IPS-NIHi7 (cell line): ENCODE results near the gene RNASE4.
"Not testable (repeated sequence)": the region's sequence is repeated elsewhere in the genome, so short reads cannot be mapped to it uniquely, and the experiment has no call there.

Source experiments
- DNase-seq: peaks from one replicate; pipeline ENCODE4 v3.0.0; 2012; ENCODE audit warnings: mixed read lengths; ENCODE audit errors: extremely low spot score

Gene RNASE4

GRCh38 chr14:20698934-20699333, 14.6 kb downstream of the RNASE4 start:
- no peak for DNase-seq

GRCh38 chr14:20699931-20700330, 15.6 kb downstream of the RNASE4 start:
- no peak for DNase-seq

GRCh38 chr14:20700965-20701364, 16.6 kb downstream of the RNASE4 start:
- not testable (repeated sequence) for DNase-seq

GRCh38 chr14:20706657-20707355, 22.4 kb downstream of the RNASE4 start:
- no peak for DNase-seq

GRCh38 chr14:20707622-20708021, 23.3 kb downstream of the RNASE4 start:
- DNase-seq = no peak

GRCh38 chr14:20711261-20711660, 26.9 kb downstream of the RNASE4 start:
- no peak for DNase-seq

GRCh38 chr14:20711685-20712084, 27.3 kb downstream of the RNASE4 start:
- DNase-seq = no peak

GRCh38 chr14:20712904-20713303, 28.5 kb downstream of the RNASE4 start:
- DNase-seq = no peak

- no peak for DNase-seq
These were observed 30.4 kb downstream of the RNASE4 start for GRCh38 chr14:20714593-20715250.

- no peak for DNase-seq
These were observed 35.4 kb downstream of the RNASE4 start for GRCh38 chr14:20719777-20720176.

GRCh38 chr14:20720741-20721140, 36.4 kb downstream of the RNASE4 start:
- DNase-seq = no peak

GRCh38 chr14:20722016-20722415, 37.7 kb downstream of the RNASE4 start:
- DNase-seq = no peak

- DNase-seq = peak; percentile 34
These were observed 39.1 kb downstream of the RNASE4 start for GRCh38 chr14:20723488-20723887.

GRCh38 chr14:20726121-20726520, 41.8 kb downstream of the RNASE4 start:
- not testable (repeated sequence) for DNase-seq

- no peak for DNase-seq
These were observed 42.2 kb downstream of the RNASE4 start for GRCh38 chr14:20726531-20726930.

- no peak for DNase-seq
These were observed 46.5 kb downstream of the RNASE4 start for GRCh38 chr14:20730891-20731290.

GRCh38 chr14:20732477-20732876, 48.1 kb downstream of the RNASE4 start:
- DNase-seq = no peak

- DNase-seq = no peak
These were observed 48.7 kb downstream of the RNASE4 start for GRCh38 chr14:20732979-20733635.

- no peak for DNase-seq
These were observed 49.5 kb downstream of the RNASE4 start for GRCh38 chr14:20733684-20734429.

- no peak for DNase-seq
These were observed 50.1 kb downstream of the RNASE4 start for GRCh38 chr14:20734430-20734806.

- not testable (repeated sequence) for DNase-seq
These were observed 53.9 kb downstream of the RNASE4 start for GRCh38 chr14:20738292-20738691.

GRCh38 chr14:20742132-20742531, 57.8 kb downstream of the RNASE4 start:
- DNase-seq = no peak
